SK-N-SH (cell line): ENCODE measurements around the gene GGT5.

ENCODE experiments used
- ELF1 ChIP-seq: IDR thresholded peaks from 2 replicates; pipeline ENCODE4 v1.4.0; 2012
- EP300 ChIP-seq, 2 experiments: IDR thresholded peaks; 2 replicates each; pipeline versions ENCODE4 v1.4.0 to v1.6.1; 2012; ENCODE audit warnings: borderline replicate concordance in 1 of 2, low read depth in 1 of 2, low read length in 1 of 2
- EZH2phosphoT487 ChIP-seq: fragments of 200-600 bp; sonication (generic); IDR thresholded peaks from 2 replicates; pipeline ENCODE4 v1.6.1; 2017; ENCODE audit warnings: low read depth, mixed run types, mild to moderate bottlenecking, antibody characterized with exemption, moderate library complexity, borderline replicate concordance
- MXI1 ChIP-seq: IDR thresholded peaks from 2 replicates; pipeline ENCODE4 v1.6.1; 2012; ENCODE audit warnings: mild to moderate bottlenecking, low read depth, low read length, improper control_type of control experiment
- POLR2AphosphoS5 ChIP-seq: IDR thresholded peaks from 2 replicates; pipeline ENCODE4 v1.6.1; 2012; ENCODE audit warnings: low read depth, low read length
- RCOR1 ChIP-seq: fragments of 150-350 bp; IDR thresholded peaks from 2 replicates; pipeline ENCODE4 v1.6.1; 2017; ENCODE audit warnings: antibody characterized with exemption, low read length
- RXRA ChIP-seq: IDR thresholded peaks from 2 replicates; pipeline ENCODE4 v1.4.0; 2012; ENCODE audit warnings: low read depth, mild to moderate bottlenecking, borderline replicate concordance
- TF ChIP-seq, protein P1 (sequence below): fragments of 200-600 bp; sonication (generic); IDR thresholded peaks from 2 replicates; pipeline ENCODE4 v1.6.1; 2017; ENCODE audit warnings: antibody characterized with exemption, mild to moderate bottlenecking, moderate library complexity
- TF ChIP-seq, protein P2 (sequence below): IDR thresholded peaks from 2 replicates; pipeline ENCODE4 v1.6.1; 2012; ENCODE audit warnings: mild to moderate bottlenecking, low read depth, low read length, moderate library complexity
- TF ChIP-seq, protein P3 (sequence below): IDR thresholded peaks from 2 replicates; pipeline ENCODE4 v1.4.0; 2012; ENCODE audit warnings: low read depth
- TF ChIP-seq, protein P4 (sequence below): fragments of 150-350 bp; IDR thresholded peaks from 2 replicates; pipeline ENCODE4 v1.6.1; 2017; ENCODE audit warnings: antibody characterized with exemption, low read length, low read depth, borderline replicate concordance

DNA sequence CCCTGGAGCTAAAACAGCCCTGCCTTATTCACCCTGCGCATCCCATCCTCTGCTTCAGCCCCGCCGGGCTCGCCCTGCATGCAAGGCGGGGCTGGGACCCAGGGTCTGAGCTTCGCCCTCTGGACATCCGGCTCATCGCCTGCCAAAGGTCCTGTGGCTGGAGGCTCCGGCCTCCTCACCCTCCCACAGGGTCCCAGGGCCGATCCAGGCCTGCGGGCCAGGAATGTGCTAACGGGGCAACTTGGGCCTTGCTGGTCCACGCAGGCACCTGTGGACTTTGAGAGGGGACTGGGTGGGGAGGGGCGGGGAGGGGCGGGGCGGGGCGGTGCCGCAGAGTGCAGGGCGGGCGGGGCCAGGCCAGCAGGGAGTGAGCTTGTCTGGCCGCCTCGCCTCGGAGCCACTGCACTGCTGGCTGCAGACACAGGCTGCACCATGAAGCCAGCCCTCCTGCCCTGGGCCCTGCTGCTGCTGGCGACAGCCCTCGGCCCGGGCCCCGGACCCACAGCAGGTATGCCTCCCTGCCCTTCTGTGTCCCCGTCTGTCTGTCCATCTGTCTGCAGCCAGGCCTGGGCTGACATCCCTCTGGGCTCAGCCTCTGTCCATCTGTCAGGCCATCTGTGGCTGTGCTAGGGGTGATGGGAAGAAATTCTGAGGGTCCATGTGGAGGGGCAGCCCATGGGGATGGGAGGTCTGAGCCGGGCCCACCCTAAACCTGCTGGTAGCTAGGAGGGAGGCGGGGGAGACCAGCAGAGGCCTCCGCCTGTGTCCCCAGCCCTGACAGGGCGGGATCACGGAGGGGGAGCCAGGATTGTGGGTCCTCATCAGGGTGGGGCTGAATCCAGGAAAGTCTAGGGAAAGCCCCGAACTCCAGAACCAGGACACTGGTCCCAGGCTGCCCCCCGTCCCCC lies 63.5 kb downstream of the GGT5 start, which contains the start of gene SUSD2:
- TF ChIP-seq, protein P1, sequence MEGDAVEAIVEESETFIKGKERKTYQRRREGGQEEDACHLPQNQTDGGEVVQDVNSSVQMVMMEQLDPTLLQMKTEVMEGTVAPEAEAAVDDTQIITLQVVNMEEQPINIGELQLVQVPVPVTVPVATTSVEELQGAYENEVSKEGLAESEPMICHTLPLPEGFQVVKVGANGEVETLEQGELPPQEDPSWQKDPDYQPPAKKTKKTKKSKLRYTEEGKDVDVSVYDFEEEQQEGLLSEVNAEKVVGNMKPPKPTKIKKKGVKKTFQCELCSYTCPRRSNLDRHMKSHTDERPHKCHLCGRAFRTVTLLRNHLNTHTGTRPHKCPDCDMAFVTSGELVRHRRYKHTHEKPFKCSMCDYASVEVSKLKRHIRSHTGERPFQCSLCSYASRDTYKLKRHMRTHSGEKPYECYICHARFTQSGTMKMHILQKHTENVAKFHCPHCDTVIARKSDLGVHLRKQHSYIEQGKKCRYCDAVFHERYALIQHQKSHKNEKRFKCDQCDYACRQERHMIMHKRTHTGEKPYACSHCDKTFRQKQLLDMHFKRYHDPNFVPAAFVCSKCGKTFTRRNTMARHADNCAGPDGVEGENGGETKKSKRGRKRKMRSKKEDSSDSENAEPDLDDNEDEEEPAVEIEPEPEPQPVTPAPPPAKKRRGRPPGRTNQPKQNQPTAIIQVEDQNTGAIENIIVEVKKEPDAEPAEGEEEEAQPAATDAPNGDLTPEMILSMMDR = no peak
- TF ChIP-seq, protein P2, sequence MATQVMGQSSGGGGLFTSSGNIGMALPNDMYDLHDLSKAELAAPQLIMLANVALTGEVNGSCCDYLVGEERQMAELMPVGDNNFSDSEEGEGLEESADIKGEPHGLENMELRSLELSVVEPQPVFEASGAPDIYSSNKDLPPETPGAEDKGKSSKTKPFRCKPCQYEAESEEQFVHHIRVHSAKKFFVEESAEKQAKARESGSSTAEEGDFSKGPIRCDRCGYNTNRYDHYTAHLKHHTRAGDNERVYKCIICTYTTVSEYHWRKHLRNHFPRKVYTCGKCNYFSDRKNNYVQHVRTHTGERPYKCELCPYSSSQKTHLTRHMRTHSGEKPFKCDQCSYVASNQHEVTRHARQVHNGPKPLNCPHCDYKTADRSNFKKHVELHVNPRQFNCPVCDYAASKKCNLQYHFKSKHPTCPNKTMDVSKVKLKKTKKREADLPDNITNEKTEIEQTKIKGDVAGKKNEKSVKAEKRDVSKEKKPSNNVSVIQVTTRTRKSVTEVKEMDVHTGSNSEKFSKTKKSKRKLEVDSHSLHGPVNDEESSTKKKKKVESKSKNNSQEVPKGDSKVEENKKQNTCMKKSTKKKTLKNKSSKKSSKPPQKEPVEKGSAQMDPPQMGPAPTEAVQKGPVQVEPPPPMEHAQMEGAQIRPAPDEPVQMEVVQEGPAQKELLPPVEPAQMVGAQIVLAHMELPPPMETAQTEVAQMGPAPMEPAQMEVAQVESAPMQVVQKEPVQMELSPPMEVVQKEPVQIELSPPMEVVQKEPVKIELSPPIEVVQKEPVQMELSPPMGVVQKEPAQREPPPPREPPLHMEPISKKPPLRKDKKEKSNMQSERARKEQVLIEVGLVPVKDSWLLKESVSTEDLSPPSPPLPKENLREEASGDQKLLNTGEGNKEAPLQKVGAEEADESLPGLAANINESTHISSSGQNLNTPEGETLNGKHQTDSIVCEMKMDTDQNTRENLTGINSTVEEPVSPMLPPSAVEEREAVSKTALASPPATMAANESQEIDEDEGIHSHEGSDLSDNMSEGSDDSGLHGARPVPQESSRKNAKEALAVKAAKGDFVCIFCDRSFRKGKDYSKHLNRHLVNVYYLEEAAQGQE = no peak
- TF ChIP-seq RXRA (no peak), EP300 (IDR thresholded peaks at IDR 0.05; ENCODE audit: borderline replicate concordance in 1 of 2, low read depth in 1 of 2, low read length in 1 of 2) (no peak), RCOR1 (no peak), MXI1 (no peak), POLR2AphosphoS5 (no peak), ELF1 (no peak), EZH2phosphoT487 (no peak)
- TF ChIP-seq, protein P3, sequence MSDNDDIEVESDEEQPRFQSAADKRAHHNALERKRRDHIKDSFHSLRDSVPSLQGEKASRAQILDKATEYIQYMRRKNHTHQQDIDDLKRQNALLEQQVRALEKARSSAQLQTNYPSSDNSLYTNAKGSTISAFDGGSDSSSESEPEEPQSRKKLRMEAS = no peak
- TF ChIP-seq, protein P4, sequence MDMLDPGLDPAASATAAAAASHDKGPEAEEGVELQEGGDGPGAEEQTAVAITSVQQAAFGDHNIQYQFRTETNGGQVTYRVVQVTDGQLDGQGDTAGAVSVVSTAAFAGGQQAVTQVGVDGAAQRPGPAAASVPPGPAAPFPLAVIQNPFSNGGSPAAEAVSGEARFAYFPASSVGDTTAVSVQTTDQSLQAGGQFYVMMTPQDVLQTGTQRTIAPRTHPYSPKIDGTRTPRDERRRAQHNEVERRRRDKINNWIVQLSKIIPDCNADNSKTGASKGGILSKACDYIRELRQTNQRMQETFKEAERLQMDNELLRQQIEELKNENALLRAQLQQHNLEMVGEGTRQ = no peak
